GM06990 (cell line): ENCODE results near the gene CANT1.

Experiments
- DNase-seq: peaks from one replicate; pipeline ENCODE4 v3.0.0-alpha.2; 2011; ENCODE audit not compliant: insufficient read length; ENCODE audit errors: extremely low read depth
- H3K27me3 ChIP-seq: replicated peaks from 2 replicates; pipeline ENCODE4 v1.6.0; 2011; ENCODE audit warnings: low read length; ENCODE audit not compliant: control insufficient read depth, insufficient read depth
- H3K36me3 ChIP-seq: 2 replicates; pipeline ENCODE4 v1.5.1; 2011; ENCODE audit warnings: low read length; ENCODE audit not compliant: control insufficient read depth, insufficient read depth
- H3K4me3 ChIP-seq: replicated peaks from 2 replicates; pipeline ENCODE4 v1.5.1; 2011; ENCODE audit warnings: low read depth, mild to moderate bottlenecking, control low read depth, low read length
- TF ChIP-seq, protein P1 (sequence below): IDR thresholded peaks from 2 replicates; pipeline ENCODE4 v1.5.1; 2011; ENCODE audit warnings: low read length, control low read depth, mild to moderate bottlenecking, inconsistent platforms; ENCODE audit not compliant: insufficient read depth, poor library complexity, severe bottlenecking

The CANT1 gene

DNA sequence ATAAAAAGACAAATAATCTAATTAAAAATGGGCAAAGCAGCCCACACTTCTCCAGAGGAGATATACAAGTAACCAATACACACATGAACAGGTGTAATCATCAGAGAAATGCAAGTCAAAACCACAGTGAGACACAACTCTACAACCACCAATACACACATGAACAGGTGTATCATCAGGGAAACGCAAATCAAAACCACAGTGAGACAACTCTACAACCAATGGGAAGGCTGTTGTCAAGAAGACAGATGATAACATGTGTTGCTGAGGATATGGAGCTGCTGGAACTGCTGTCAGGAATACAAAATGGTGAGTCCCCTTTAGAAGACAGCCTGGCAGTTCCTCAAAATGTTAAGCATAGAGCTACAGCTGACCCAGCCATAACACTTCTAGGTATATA lies 42.6 kb upstream of the CANT1 start:
- TF ChIP-seq, protein P1, sequence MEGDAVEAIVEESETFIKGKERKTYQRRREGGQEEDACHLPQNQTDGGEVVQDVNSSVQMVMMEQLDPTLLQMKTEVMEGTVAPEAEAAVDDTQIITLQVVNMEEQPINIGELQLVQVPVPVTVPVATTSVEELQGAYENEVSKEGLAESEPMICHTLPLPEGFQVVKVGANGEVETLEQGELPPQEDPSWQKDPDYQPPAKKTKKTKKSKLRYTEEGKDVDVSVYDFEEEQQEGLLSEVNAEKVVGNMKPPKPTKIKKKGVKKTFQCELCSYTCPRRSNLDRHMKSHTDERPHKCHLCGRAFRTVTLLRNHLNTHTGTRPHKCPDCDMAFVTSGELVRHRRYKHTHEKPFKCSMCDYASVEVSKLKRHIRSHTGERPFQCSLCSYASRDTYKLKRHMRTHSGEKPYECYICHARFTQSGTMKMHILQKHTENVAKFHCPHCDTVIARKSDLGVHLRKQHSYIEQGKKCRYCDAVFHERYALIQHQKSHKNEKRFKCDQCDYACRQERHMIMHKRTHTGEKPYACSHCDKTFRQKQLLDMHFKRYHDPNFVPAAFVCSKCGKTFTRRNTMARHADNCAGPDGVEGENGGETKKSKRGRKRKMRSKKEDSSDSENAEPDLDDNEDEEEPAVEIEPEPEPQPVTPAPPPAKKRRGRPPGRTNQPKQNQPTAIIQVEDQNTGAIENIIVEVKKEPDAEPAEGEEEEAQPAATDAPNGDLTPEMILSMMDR: no peak
- no peak overlapping the region for H3K4me3 ChIP-seq
- DNase-seq: no peak
- H3K27me3 ChIP-seq: no peaks in the 10 kb centered on the region; the same call in 1 of the 2 replicates
- H3K36me3 ChIP-seq: no peaks in the 10 kb centered on the region

DNA sequence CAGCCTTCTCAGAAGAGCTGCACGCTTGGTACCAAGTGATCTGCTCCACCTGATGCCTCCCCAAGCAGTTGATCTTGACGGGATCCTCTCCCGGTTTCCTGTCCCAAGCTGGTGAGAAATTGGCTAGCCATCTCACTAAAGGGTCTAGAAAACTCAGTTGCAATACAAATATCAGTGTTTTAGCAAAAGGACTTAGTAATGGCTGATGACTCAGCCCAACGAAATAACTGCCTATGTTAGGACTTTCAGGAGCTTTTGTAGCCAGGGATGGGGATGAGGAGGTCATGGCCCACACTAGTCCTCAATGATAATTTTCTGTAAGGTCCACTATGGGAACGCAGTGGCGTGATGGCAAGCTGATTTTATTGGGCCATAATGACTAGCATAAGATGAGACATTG lies 41.7 kb upstream of the CANT1 start:
- TF ChIP-seq, protein P1: no peak
- no peaks in the 10 kb centered on the region; the same call in 1 of the 2 replicates for H3K27me3 ChIP-seq
- DNase-seq: no peak
- H3K36me3 ChIP-seq: no peaks in the 10 kb centered on the region
- H3K4me3 ChIP-seq: no peak overlapping the region

DNA sequence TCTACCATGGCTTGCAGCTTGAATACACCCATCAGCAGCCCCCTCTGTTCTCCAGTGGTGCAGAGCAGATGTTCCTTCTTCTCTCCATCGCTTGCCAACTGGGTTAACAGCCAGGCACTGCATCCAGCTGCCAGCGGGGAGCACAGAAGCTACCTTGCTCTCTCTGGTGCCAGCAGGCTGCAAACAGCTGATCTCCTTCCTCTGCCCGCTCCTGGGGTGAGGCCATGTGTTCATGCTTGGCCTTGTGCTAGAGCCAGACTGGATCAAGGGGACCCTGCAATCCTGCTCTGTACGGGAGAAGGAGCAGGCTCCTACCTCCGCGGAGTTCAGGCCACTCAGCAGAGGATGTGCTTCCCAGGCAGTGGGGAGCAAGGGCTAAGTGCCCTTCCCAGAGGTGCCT lies 41.0 kb upstream of the CANT1 start:
- DNase-seq: no peak
- Histone ChIP-seq H3K27me3 (no peaks in the 10 kb centered on the region; the same call in 1 of the 2 replicates), H3K4me3 (no peak overlapping the region), H3K36me3 (no peaks in the 10 kb centered on the region)
- TF ChIP-seq, protein P1: no peak

DNA sequence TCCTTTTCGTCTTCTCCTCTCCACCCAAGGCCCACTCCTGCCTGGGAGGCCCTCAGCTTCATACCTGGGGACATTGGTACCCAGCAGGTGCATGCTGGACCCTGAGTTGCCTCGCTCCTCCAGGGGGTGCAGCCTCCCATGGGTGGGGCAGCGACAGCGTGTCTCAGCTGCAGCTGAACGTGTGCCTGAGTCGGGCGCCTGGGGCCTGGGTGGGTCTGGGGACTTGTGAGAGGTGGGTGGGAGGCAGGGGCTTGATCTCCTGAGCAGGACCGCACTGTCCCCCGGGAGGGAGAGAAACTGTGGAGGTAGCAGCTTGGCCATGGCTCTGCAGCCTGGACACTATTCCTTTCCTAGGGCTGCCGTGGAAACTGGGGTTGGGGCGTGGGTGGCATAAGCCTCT lies 40.3 kb upstream of the CANT1 start:
- TF ChIP-seq, protein P1: no peak
- Histone ChIP-seq H3K4me3 (no peak overlapping the region), H3K36me3 (no peaks in the 10 kb centered on the region), H3K27me3 (no peaks in the 10 kb centered on the region; the same call in 1 of the 2 replicates)
- no peak for DNase-seq

DNA sequence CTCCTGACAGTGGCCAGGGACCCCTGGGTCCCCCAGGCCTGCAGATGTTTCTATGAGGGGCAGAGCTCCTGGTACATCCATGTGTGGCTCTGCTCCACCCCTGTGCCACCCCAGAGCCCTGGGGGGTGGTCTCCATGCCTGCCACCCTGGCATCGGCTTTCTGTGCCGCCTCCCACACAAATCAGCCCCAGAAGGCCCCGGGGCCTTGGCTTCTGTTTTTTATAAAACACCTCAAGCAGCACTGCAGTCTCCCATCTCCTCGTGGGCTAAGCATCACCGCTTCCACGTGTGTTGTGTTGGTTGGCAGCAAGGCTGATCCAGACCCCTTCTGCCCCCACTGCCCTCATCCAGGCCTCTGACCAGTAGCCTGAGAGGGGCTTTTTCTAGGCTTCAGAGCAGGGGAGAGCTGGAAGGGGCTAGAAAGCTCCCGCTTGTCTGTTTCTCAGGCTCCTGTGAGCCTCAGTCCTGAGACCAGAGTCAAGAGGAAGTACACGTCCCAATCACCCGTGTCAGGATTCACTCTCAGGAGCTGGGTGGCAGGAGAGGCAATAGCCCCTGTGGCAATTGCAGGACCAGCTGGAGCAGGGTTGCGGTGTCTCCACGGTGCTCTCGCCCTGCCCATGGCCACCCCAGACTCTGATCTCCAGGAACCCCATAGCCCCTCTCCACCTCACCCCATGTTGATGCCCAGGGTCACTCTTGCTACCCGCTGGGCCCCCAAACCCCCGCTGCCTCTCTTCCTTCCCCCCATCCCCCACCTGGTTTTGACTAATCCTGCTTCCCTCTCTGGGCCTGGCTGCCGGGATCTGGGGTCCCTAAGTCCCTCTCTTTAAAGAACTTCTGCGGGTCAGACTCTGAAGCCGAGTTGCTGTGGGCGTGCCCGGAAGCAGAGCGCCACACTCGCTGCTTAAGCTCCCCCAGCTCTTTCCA lies 39.5 kb upstream of the CANT1 start:
- H3K4me3 ChIP-seq: no peak overlapping the region
- TF ChIP-seq, protein P1: no peak
- no peaks in the 10 kb centered on the region for H3K36me3 ChIP-seq
- no peaks in the 10 kb centered on the region; the same call in 1 of the 2 replicates for H3K27me3 ChIP-seq
- DNase-seq: no peak
